Measurements from ENCODE around the gene GLI3. TPM values are rescaled to one million over a fixed set of nuclear protein-coding genes. Genes with fewer than 3 reads are reported as not detected.

Gene GLI3
- total and polyA plus RNA-seq, 11 donors: 0.50 to 14.4 (median 5.7) TPM

GRCh38 chr7:41912851-41913567 is 324.0 kb downstream of the GLI3 start:
- DNase-seq: no peak
- intact Hi-C loops (cut with DNase I): no loop called here
- WGBS, 4 donors: 73 to 76% (median 75%) methylated on average over 6 of the region's 6 CpGs
- no peaks in the 10 kb centered on the region for H3K36me3 ChIP-seq
- H3K4me3 ChIP-seq: no peak overlapping the region
- H3K9me3 ChIP-seq: peaks cover 0 to 5% (median 0%) of the 10 kb centered on the region in 12 donors
- H3K27me3 ChIP-seq: no peaks in the 10 kb centered on the region
- peaks cover 0 to 11% (median 0%) of the 10 kb centered on the region in 12 donors for H3K4me1 ChIP-seq
- TF ChIP-seq POLR2A (IDR thresholded peaks at IDR 0.05): no peak
- TF ChIP-seq CTCF (IDR thresholded peaks at IDR 0.05): no peak
- no peak overlapping the region for H3K27ac ChIP-seq
- no peak for ATAC-seq

- intact Hi-C loops (cut with DNase I): no loop called here
- Histone ChIP-seq H3K9me3 (peaks cover 0 to 5% (median 0%) of the 10 kb centered on the region in 12 donors), H3K27ac (no peak overlapping the region), H3K4me3 (no peak overlapping the region), H3K36me3 (no peaks in the 10 kb centered on the region), H3K27me3 (no peaks in the 10 kb centered on the region), H3K4me1 (peaks cover 0 to 11% (median 0%) of the 10 kb centered on the region in 12 donors)
- TF ChIP-seq POLR2A (IDR thresholded peaks at IDR 0.05) (no peak), CTCF (IDR thresholded peaks at IDR 0.05) (no peak)
- ATAC-seq (no peak), DNase-seq (no peak)
- 72 to 85% (median 76%) methylated on average over 2 of the region's 2 CpGs for WGBS, 4 donors
These were observed 324.6 kb downstream of the GLI3 start for GRCh38 chr7:41912426-41912825.

- 88 to 95% (median 93%) methylated on average over 2 of the region's 2 CpGs for WGBS, 4 donors
- TF ChIP-seq POLR2A (IDR thresholded peaks at IDR 0.05) (no peak), CTCF (IDR thresholded peaks at IDR 0.05) (no peak)
These were observed 325.2 kb downstream of the GLI3 start for GRCh38 chr7:41911792-41912191.

More at GRCh38 chr7:41911792-41912191, 325.2 kb downstream of the GLI3 start:
- no peaks in the 10 kb centered on the region for H3K27me3 ChIP-seq
- DNase-seq: no peak
- no peaks in the 10 kb centered on the region for H3K36me3 ChIP-seq
- peaks cover 0 to 8% (median 0%) of the 10 kb centered on the region in 12 donors for H3K4me1 ChIP-seq
- peaks cover 0 to 5% (median 0%) of the 10 kb centered on the region in 12 donors for H3K9me3 ChIP-seq
- ATAC-seq: no peak
- H3K27ac ChIP-seq: no peak overlapping the region
- intact Hi-C loops (cut with DNase I): no loop called here
- no peak overlapping the region for H3K4me3 ChIP-seq

Data from heart left ventricle (tissue), 16 donors.